A549 (cell line): Measurements from ENCODE around the gene KANTR.

Experiments used
- BCL3 ChIP-seq: fragments of >200 bp; sonication (Bioruptor Twin); formaldehyde crosslinking; IDR thresholded peaks from 3 replicates; pipeline ENCODE4 v1.6.1; 2016
- CHD2 ChIP-seq: fragments of 150-350 bp; IDR thresholded peaks from 2 replicates; pipeline ENCODE4 v1.6.1; 2014; ENCODE audit warnings: low read length; ENCODE audit not compliant: partially characterized antibody
- CTCF ChIP-seq: fragments of >200 bp; sonication (Bioruptor Twin); formaldehyde crosslinking; IDR thresholded peaks from 3 replicates; pipeline ENCODE4 v1.5.1; 2016
- EP300 ChIP-seq, 2 experiments: fragments of >200 bp; sonication (Bioruptor Twin); formaldehyde crosslinking; IDR thresholded peaks; 2 replicates in 1 of 2; 3 replicates in 1 of 2; pipeline ENCODE4 v1.6.1; 2016 to 2017
- FOXS1 ChIP-seq: fragments of 250-450 bp; sonication (Bioruptor Pico); IDR thresholded peaks from 2 replicates; pipeline ENCODE4 v1.5.0; 2020; ENCODE audit warnings: mild to moderate bottlenecking, moderate library complexity
- RCOR1 ChIP-seq: fragments of 150-350 bp; IDR thresholded peaks from 2 replicates; pipeline ENCODE4 v1.6.1; 2014; ENCODE audit warnings: antibody characterized with exemption, low read length, low read depth

- TF ChIP-seq CTCF: no peak
- no peak for TF ChIP-seq FOXS1 (CRISPR knock-in tag)
- no peak for TF ChIP-seq EP300 (IDR thresholded peaks at IDR 0.05)
- TF ChIP-seq CHD2: no peak
- TF ChIP-seq BCL3: no peak
- TF ChIP-seq RCOR1: no peak
Observed at GRCh38 chrX:53055244-53055849, 38.6 kb upstream of the KANTR start.
